Mononuclear cell (primary cell): ENCODE measurements around the gene SNURF. TPM values are rescaled to one million over a fixed set of nuclear protein-coding genes. Genes with fewer than 3 reads are reported as not detected.

Experiments
- total RNA-seq: library from RNA; depleted of rRNA; stranded (reverse); fragments of >200 nt; gene quantifications from one replicate; pipeline ENCODE4 v1.2.3, GENCODE V29; 2012

The SNURF gene
- total RNA-seq, 1 donor: 25.6 TPM

Other genes with a start within 250 kb of the SNURF start
- gene SNRPN, start within 50 bp of the SNURF start, total RNA-seq: 89.0 TPM